Astrocyte of the spinal cord (primary cell): ENCODE measurements around the gene R3HDM4.
"Not testable (repeated sequence)": the region's sequence is repeated elsewhere in the genome, so short reads cannot be mapped to it uniquely, and the experiment has no call there.

Source experiments
- DNase-seq: peaks from one replicate; pipeline ENCODE4 v3.0.0; 2011; ENCODE audit warnings: low read depth, low spot score
- H3K4me3 ChIP-seq: 2 replicates; pipeline ENCODE4 v1.5.1; 2011; ENCODE audit warnings: low read depth, mild to moderate bottlenecking, low read length, moderate library complexity
- CTCF ChIP-seq: IDR thresholded peaks from 2 replicates; pipeline ENCODE4 v1.5.1; 2012; ENCODE audit warnings: low read depth, mild to moderate bottlenecking, low read length, inconsistent platforms
- in situ Hi-C: cut with HindIII; loops from 2 replicates; pipeline ENCODE4 v1.10.0; 2017; ENCODE audit warnings: low sequenced_read_pairs

Gene R3HDM4

DNA sequence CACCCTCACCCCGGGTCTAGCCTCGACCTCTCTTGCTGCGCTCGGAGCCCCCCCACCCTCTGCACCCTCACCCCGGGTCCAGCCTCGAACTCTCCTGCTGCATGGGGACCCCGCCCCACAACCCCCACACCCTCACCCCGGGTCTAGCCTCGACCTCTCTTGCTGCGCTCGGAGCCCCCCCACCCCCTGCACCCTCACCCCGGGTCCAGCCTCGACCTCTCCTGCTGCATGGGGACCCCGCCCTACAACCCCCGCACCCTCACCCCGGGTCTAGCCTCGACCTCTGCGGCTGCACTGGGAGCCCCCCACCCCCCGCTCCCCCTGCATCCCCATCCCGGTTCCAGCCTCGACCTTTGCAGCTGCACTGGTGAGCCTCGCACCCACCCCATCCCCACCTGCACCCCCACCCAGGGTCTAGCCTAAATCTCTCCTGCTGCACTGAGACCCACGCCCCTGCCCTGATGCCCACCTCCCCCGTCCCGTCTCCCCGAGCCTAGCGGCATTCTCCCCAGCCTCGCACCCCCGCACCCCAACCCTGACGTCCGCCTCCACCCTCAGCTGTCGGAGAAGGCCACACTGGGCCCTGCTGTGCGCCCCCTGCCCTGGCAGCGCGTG, 51.8 kb downstream of the R3HDM4 start:
- no peak overlapping the region for H3K4me3 ChIP-seq
- in situ Hi-C loops: no loop called here
- no peak for DNase-seq
- TF ChIP-seq CTCF: no peak

- in situ Hi-C loops: no loop called here
- no peak for DNase-seq
- no peak for TF ChIP-seq CTCF
- no peak within 1 kb of the TSS for H3K4me3 ChIP-seq
These were observed 53.9 kb downstream of the R3HDM4 start, which contains the start of gene CFD for GRCh38 chr19:858868-859843. Gene CFD (plus strand): TSS chr19:859664. CDS start chr19:859690, 26 bp downstream.

GRCh38 chr19:858284-858683, 54.7 kb downstream of the R3HDM4 start:
- in situ Hi-C loops: no loop called here
- no peak for TF ChIP-seq CTCF
- H3K4me3 ChIP-seq: no peak overlapping the region
- DNase-seq: no peak

GRCh38 chr19:855566-856120, 57.4 kb downstream of the R3HDM4 start:
- in situ Hi-C loops: no loop called here
- H3K4me3 ChIP-seq: no peak overlapping the region
- no peak for TF ChIP-seq CTCF
- no peak for DNase-seq

GRCh38 chr19:855142-855541, 57.9 kb downstream of the R3HDM4 start:
- in situ Hi-C loops: no loop called here

GRCh38 chr19:854549-854948, 58.5 kb downstream of the R3HDM4 start:
- in situ Hi-C loops: no loop called here
- H3K4me3 ChIP-seq: no peak overlapping the region
- no peak for TF ChIP-seq CTCF
- DNase-seq: no peak

More at GRCh38 chr19:855142-855541, 57.9 kb downstream of the R3HDM4 start:
- H3K4me3 ChIP-seq: no peak overlapping the region
- DNase-seq: no peak
- no peak for TF ChIP-seq CTCF

DNA sequence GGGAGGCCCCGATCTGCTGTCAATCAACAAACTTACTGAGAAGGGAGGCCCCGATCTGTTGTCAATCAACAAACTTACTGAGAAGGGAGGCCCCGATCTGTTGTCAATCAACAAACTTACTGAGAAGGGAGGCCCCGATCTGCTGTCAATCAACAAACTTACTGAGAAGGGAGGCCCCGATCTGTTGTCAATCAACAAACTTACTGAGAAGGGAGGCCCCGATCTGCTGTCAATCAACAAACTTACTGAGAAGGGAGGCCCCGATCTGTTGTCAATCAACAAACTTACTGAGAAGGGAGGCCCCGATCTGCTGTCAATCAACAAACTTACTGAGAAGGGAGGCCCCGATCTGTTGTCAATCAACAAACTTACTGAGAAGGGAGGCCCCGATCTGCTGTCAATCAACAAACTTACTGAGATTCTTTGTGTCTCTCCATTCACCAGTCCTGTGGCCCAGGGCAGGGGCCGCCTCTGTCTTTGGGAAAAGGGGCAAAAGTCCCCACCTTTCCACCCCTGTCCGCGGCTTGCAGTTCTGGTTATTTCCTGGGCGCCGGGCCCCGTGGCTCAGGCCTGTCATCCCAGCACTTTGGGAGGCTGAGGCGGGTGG, 59.3 kb downstream of the R3HDM4 start:
- DNase-seq, H3K4me3 ChIP-seq, in situ Hi-C loops: not testable (repeated sequence)
